K562 (cell line): Measurements from ENCODE around the gene EEF1AKMT4. TPM values are rescaled to one million over a fixed set of nuclear protein-coding genes. Genes with fewer than 3 reads are reported as not detected.

Experiments used
- BRF1 ChIP-seq: IDR thresholded peaks from 3 replicates; pipeline ENCODE4 v1.6.1; 2011; ENCODE audit warnings: borderline replicate concordance, mild to moderate bottlenecking; ENCODE audit not compliant: insufficient read length; ENCODE audit errors: extremely low read depth
- FOXM1 ChIP-seq, 2 experiments: fragments of 450-650 bp in 1 of 2; sonication (generic) in 1 of 2; formaldehyde crosslinking in 1 of 2; IDR thresholded peaks; 2 replicates each; pipeline versions ENCODE4 v1.6.1 to v1.9.0; 2017 to 2022; ENCODE audit warnings: low read depth in 2 of 2, mild to moderate bottlenecking in 2 of 2, missing genetic modification reagents in 1 of 2, moderate library complexity in 1 of 2
- KDM4B ChIP-seq, 2 experiments: fragments of 450-650 bp in 1 of 2; sonication (generic) in 1 of 2; IDR thresholded peaks; 2 replicates each; pipeline ENCODE4 v1.6.1; 2016 to 2017; ENCODE audit warnings: borderline replicate concordance in 2 of 2, antibody characterized with exemption in 1 of 2, low read depth in 1 of 2, mild to moderate bottlenecking in 1 of 2
- LARP7 ChIP-seq: fragments of 450-650 bp; IDR thresholded peaks from 2 replicates; pipeline ENCODE4 v1.6.1; 2016
- MAZ ChIP-seq, 2 experiments: fragments of 450-650 bp in 1 of 2; sonication (generic) in 1 of 2; formaldehyde crosslinking; IDR thresholded peaks in 1 of 2; conservative IDR thresholded peaks in 1 of 2; 2 replicates each; pipeline versions ENCODE4 v1.4.0 to v1.5.0; 2020; ENCODE audit warnings: mild to moderate bottlenecking in 1 of 2, missing genetic modification reagents in 1 of 2
- MCM3 ChIP-seq: fragments of 450-650 bp; IDR thresholded peaks from 2 replicates; pipeline ENCODE4 v1.6.1; 2016
- MTA2 ChIP-seq: fragments of 450-650 bp; IDR thresholded peaks from 2 replicates; pipeline ENCODE4 v1.6.1; 2016; ENCODE audit warnings: low read depth
- NFE2 ChIP-seq: IDR thresholded peaks from 2 replicates; pipeline ENCODE4 v1.6.1; 2014; ENCODE audit warnings: antibody characterized with exemption, low read depth
- NR2C1 ChIP-seq, 2 experiments: fragments of 450-650 bp; IDR thresholded peaks; 2 replicates each; pipeline ENCODE4 v1.6.1; 2017; ENCODE audit warnings: mild to moderate bottlenecking in 2 of 2, antibody characterized with exemption in 1 of 2, inconsistent platforms in 1 of 2, missing compliant biosample characterization in 1 of 2, missing genetic modification characterization in 1 of 2
- RBM15 ChIP-seq: fragments of 200-400 bp; formaldehyde crosslinking; IDR thresholded peaks from 2 replicates; pipeline ENCODE4 v1.6.1; 2018; ENCODE audit warnings: mild to moderate bottlenecking, low read length, moderate library complexity; ENCODE audit not compliant: insufficient read depth
- SMARCA4 ChIP-seq: fragments of 450-650 bp; IDR thresholded peaks from 2 replicates; pipeline ENCODE4 v1.6.1; 2016
- TBL1XR1 ChIP-seq, 2 experiments: IDR thresholded peaks; 2 replicates each; pipeline ENCODE4 v1.6.1; 2012; ENCODE audit warnings: improper control_type of control experiment in 2 of 2, low read length in 2 of 2, mild to moderate bottlenecking in 1 of 2
- XRCC5 ChIP-seq: fragments of 200-400 bp; formaldehyde crosslinking; IDR thresholded peaks from 2 replicates; pipeline ENCODE4 v1.6.1; 2017; ENCODE audit warnings: low read depth, mild to moderate bottlenecking, low read length
- polyA plus RNA-seq, 8 experiments: library from polyadenylated mRNA; depleted of rRNA in 4 of 8; stranded (reverse) in 5 of 8; unstranded in 3 of 8; fragments of >200 nt; fragmentation: Nextera tagmentation in 2 of 8; fragmentation: Illumina TruSeq in 1 of 8; extraction: Ambion mirVana in 2 of 8; extraction: Trizol in 1 of 8; gene quantifications; 2 replicates each; pipeline versions ENCODE4 v1.2.1 to v1.2.3, GENCODE V29; 2011 to 2014; ENCODE audit warnings: inconsistent platforms in 1 of 8, missing spikeins in 1 of 8
- total RNA-seq, 7 experiments: library from RNA; depleted of rRNA in 6 of 7; stranded (reverse); fragments of >200 nt in 6 of 7; fragmentation: Illumina TruSeq in 2 of 7; extraction: Trizol in 2 of 7; gene quantifications; 2 replicates each; pipeline versions ENCODE4 v1.2.1 to v1.2.3, GENCODE V29; 2011 to 2021; ENCODE audit warnings: low replicate concordance in 1 of 7
- TF ChIP-seq, protein P1 (sequence below): sonication (generic); formaldehyde crosslinking; IDR thresholded peaks from 2 replicates; pipeline ENCODE4 v1.8.0; 2022; ENCODE audit warnings: mild to moderate bottlenecking, missing genetic modification reagents
- TF ChIP-seq, protein P2 (sequence below), 2 experiments: fragments of 450-650 bp in 1 of 2; sonication (generic) in 1 of 2; formaldehyde crosslinking in 1 of 2; IDR thresholded peaks in 1 of 2; conservative IDR thresholded peaks in 1 of 2; 2 replicates each; pipeline versions ENCODE4 v1.6.1 to v1.8.1; 2016 to 2023; ENCODE audit warnings: mild to moderate bottlenecking in 2 of 2, moderate library complexity in 2 of 2, inconsistent platforms in 1 of 2, missing genetic modification reagents in 1 of 2
- TF ChIP-seq, protein P3 (sequence below): fragments of 200-800 bp; sonication (Bioruptor generic); IDR thresholded peaks from 2 replicates; pipeline ENCODE4 v1.6.1; 2016; ENCODE audit warnings: missing genetic modification characterization, missing compliant biosample characterization
- TF ChIP-seq, protein P4 (sequence below): sonication (generic); formaldehyde crosslinking; IDR thresholded peaks from 2 replicates; pipeline ENCODE4 v1.8.0; 2022; ENCODE audit warnings: mild to moderate bottlenecking, low read depth, missing genetic modification reagents

Gene EEF1AKMT4
- total and polyA plus RNA-seq, 9 of the 15 experiments (the other 6 are each of a cell fraction or from before 2014, with no cell fraction given) = 10.3 to 49.4 (median 18.9) TPM

DNA sequence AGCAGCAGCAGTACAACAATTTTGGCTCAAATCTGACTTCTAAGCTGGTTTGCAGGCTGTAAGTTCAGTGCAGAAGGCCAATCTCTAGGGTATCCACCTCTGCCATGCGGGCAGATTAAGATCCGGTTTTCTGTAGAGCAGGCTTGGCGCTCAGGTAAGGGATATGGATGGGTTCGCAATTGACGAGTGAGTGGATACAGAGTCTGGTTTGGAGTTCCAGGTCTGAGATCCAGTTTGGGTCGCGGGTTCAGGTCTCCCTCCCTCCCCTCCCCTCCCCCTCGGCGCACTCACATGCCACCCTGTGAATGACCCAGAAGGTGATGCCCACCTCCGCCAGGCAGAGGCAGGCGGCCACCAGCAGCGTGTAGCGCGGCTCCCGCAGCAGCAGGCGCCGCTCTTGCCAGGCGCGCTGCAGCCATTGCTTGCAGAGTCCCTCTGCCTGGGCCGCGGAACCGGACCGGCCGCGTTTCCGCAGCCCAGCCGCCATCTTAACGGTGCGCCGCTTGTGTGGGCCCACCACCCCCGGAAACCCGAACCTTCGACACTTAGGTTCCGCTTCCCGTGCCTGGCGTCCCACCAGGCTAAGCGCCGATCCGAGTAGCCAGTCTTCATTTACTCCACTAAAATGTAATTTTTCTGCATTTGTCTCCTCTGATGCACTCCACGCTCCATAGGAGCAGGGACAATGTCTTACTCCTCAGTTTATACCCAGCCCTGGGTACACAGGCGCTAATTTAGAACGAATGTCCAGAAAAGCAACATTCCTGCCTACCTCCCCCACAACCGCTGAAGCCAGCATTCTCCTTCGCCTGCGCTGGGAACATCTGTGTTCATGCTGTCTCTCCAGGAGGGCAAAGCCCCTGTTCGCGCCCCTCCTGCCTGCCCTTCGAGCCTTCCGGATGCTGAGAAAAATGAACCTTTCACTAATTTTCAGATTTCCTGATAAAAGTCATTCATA lies 739 bp upstream of the EEF1AKMT4 start, which contains the start of gene ALG3 (continued):
- TF ChIP-seq, protein P1, sequence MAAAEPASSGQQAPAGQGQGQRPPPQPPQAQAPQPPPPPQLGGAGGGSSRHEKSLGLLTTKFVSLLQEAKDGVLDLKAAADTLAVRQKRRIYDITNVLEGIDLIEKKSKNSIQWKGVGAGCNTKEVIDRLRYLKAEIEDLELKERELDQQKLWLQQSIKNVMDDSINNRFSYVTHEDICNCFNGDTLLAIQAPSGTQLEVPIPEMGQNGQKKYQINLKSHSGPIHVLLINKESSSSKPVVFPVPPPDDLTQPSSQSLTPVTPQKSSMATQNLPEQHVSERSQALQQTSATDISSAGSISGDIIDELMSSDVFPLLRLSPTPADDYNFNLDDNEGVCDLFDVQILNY (CRISPR knock-in tag) = no peak
- 0 out of 2 replicates have a peak, but pooled peaks have one; percentile 21 for TF ChIP-seq NR2C1 (IDR thresholded peaks at IDR 0.05)
- TF ChIP-seq NR2C1 (tag; IDR thresholded peaks at IDR 0.05) = 0 out of 2 replicates have a peak, but pooled peaks have one; percentile 34
- TF ChIP-seq FOXM1 (IDR thresholded peaks at IDR 0.05; ENCODE audit: low read depth) = no peak
- peak; percentile 86; the same call in 1 of the 2 replicates for TF ChIP-seq FOXM1 (CRISPR knock-in tag; IDR thresholded peaks at IDR 0.05; ENCODE audit: low read depth)
- TF ChIP-seq BRF1 = no peak
- no peak for TF ChIP-seq RBM15
- no peak for TF ChIP-seq SMARCA4
- TF ChIP-seq, protein P2, sequence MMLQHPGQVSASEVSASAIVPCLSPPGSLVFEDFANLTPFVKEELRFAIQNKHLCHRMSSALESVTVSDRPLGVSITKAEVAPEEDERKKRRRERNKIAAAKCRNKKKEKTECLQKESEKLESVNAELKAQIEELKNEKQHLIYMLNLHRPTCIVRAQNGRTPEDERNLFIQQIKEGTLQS (IDR thresholded peaks at IDR 0.05) = no peak
- TF ChIP-seq, protein P2 (CRISPR knock-in tag; conservative IDR thresholded peaks at IDR 0.05) = no peak
- TF ChIP-seq, protein P3, sequence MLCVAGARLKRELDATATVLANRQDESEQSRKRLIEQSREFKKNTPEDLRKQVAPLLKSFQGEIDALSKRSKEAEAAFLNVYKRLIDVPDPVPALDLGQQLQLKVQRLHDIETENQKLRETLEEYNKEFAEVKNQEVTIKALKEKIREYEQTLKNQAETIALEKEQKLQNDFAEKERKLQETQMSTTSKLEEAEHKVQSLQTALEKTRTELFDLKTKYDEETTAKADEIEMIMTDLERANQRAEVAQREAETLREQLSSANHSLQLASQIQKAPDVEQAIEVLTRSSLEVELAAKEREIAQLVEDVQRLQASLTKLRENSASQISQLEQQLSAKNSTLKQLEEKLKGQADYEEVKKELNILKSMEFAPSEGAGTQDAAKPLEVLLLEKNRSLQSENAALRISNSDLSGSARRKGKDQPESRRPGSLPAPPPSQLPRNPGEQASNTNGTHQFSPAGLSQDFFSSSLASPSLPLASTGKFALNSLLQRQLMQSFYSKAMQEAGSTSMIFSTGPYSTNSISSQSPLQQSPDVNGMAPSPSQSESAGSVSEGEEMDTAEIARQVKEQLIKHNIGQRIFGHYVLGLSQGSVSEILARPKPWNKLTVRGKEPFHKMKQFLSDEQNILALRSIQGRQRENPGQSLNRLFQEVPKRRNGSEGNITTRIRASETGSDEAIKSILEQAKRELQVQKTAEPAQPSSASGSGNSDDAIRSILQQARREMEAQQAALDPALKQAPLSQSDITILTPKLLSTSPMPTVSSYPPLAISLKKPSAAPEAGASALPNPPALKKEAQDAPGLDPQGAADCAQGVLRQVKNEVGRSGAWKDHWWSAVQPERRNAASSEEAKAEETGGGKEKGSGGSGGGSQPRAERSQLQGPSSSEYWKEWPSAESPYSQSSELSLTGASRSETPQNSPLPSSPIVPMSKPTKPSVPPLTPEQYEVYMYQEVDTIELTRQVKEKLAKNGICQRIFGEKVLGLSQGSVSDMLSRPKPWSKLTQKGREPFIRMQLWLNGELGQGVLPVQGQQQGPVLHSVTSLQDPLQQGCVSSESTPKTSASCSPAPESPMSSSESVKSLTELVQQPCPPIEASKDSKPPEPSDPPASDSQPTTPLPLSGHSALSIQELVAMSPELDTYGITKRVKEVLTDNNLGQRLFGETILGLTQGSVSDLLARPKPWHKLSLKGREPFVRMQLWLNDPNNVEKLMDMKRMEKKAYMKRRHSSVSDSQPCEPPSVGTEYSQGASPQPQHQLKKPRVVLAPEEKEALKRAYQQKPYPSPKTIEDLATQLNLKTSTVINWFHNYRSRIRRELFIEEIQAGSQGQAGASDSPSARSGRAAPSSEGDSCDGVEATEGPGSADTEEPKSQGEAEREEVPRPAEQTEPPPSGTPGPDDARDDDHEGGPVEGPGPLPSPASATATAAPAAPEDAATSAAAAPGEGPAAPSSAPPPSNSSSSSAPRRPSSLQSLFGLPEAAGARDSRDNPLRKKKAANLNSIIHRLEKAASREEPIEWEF (CRISPR knock-in tag) = no peak
- no peak; the same call in 1 of the 2 replicates for TF ChIP-seq LARP7
- TF ChIP-seq MCM3 = no peak
- 0 out of 4 replicates have a peak, but pooled peaks of 1 of the 2 experiments have one; percentile 30 for TF ChIP-seq TBL1XR1 (IDR thresholded peaks at IDR 0.05; ENCODE audit: low read length in 2 of 2)
- TF ChIP-seq XRCC5 = peak; percentile 97
- peak; percentile 63 to 87; a peak in 3 of 4 replicates for TF ChIP-seq MAZ (CRISPR knock-in tag; conservative IDR thresholded peaks at IDR 0.05 in 1 of 2, IDR thresholded peaks at IDR 0.05 in 1 of 2)
- peak in 1 of 2 experiments; percentile 78; a peak in 1 of 4 replicates for TF ChIP-seq KDM4B (IDR thresholded peaks at IDR 0.05; ENCODE audit: borderline replicate concordance in 2 of 2, low read depth in 1 of 2)
- TF ChIP-seq, protein P4, sequence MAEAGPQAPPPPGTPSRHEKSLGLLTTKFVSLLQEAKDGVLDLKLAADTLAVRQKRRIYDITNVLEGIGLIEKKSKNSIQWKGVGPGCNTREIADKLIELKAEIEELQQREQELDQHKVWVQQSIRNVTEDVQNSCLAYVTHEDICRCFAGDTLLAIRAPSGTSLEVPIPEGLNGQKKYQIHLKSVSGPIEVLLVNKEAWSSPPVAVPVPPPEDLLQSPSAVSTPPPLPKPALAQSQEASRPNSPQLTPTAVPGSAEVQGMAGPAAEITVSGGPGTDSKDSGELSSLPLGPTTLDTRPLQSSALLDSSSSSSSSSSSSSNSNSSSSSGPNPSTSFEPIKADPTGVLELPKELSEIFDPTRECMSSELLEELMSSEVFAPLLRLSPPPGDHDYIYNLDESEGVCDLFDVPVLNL = 0 out of 2 replicates have a peak, but pooled peaks have one; percentile 14
- peak; percentile 60 for TF ChIP-seq NFE2
- no peak for TF ChIP-seq MTA2
